ENCODE data around the gene FCGR2B.
A peak's percentile ranks its signal among the peaks of the same experiment; 100 is the strongest.
"Not testable (repeated sequence)": the region's sequence is repeated elsewhere in the genome, so short reads cannot be mapped to it uniquely, and the experiment has no call there.

- not testable (repeated sequence) for TF ChIP-seq MYC (IDR thresholded peaks at IDR 0.05; ENCODE audit: low read depth, low read length); POLR2A (IDR thresholded peaks at IDR 0.05; ENCODE audit: extremely low read depth, insufficient read length)
- peak; percentile 9 for TF ChIP-seq CTCF (IDR thresholded peaks at IDR 0.05; ENCODE audit: low read depth, low read length)
These were observed 15.2 kb upstream of the FCGR2B start for GRCh38 chr1:161647507-161648360.

Data from NB4 (cell line).